ENCODE measurements around the gene SORBS1.

The SORBS1 gene

GRCh38 chr10:95422233-95422632 lies 138.9 kb downstream of the SORBS1 start:
- no peak for DNase-seq (ENCODE audit: low read depth, low spot score)
- no peak overlapping the region for H3K27ac ChIP-seq

DNA sequence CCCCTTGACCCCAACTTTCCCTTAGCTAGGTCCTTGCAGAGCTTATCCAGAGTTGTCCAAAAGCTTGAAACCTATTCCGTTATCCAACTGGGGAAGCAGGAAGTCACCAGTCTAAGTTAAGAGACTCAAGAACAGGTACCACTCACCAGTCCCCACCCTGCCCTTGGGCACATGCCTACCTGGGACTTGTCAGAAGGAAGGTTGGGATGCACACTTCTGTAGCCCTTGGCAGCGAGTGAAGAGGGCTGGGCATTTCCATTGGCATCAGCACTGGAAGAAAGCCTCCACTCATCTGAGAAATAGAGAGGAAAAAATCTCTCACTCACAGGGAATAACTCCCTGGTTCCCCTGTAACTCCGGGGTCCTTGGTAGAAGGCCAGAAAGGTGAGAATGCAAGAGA lies 139.4 kb downstream of the SORBS1 start:
- no peak for DNase-seq (ENCODE audit: low read depth, low spot score)
- H3K27ac ChIP-seq: no peak overlapping the region

DNA sequence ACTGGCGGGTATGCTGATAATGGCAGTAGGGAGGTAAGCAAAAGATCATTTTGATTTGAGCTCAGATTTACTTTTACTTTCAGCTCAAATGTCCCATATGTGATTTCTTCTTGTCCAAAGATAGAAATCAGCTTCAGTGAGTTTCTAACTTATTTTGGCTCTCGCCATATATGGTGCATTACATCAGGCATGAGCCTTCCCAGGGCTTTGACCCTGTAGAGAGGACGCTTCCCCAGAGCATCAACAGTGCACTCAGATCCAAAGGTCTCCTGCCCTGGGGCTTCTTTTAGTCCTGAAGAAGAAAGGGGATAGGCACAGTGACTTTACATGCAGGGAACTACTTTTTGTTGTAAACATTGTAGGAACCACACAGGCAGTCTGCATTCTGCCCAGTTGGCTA lies 141.8 kb downstream of the SORBS1 start:
- no peak overlapping the region for H3K27ac ChIP-seq
- DNase-seq (ENCODE audit: low read depth, low spot score): no peak

DNA sequence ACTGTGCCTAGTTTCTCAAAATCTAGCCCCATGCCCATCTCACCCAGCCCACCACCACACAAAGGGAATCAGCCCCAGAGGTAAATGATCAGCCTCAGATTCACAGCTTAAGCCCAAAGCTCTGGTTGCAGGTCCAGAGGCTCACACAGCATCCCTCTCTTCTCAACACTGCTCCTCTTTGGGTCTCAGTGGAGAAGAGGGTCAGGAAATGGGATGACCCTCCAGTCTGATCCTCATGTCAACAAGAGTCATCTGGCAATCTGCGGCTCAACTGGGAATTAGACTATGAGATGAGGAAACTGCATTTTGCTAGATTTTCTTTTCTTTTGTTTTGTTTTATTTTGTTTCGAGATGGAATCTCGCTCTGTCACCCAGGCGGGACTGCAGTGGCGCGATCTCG lies 144.2 kb downstream of the SORBS1 start:
- no peak for DNase-seq (ENCODE audit: low read depth, low spot score)
- H3K27ac ChIP-seq: no peak overlapping the region

DNA sequence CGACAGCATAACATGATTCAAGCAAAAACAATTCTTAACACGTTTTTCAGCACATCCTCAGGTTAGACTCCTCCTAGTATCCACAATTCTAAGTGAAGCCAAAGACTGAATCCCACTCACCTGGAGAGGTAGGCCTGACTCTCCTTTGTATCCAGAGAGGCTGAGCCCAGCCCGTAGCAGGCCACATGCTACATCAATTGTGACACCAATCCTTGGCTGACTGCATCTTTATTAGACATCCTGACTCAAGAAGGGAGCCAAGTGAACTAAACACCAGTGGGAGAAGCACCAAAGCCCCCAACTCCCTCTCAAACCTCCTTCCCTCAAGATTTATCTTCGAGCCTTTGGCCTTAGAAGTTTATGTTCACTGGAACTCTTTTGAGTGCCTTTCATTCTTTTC lies 144.9 kb downstream of the SORBS1 start:
- H3K27ac ChIP-seq: no peak overlapping the region
- DNase-seq (ENCODE audit: low read depth, low spot score): no peak

GRCh38 chr10:95415621-95416031 lies 145.5 kb downstream of the SORBS1 start:
- no peak overlapping the region for H3K27ac ChIP-seq
- DNase-seq (ENCODE audit: low read depth, low spot score): no peak

- DNase-seq (ENCODE audit: low read depth, low spot score): no peak
- no peak overlapping the region for H3K27ac ChIP-seq
Observed at GRCh38 chr10:95414844-95415485, 146.2 kb downstream of the SORBS1 start.

- H3K27ac ChIP-seq: no peak overlapping the region
- DNase-seq (ENCODE audit: low read depth, low spot score): no peak
Observed at GRCh38 chr10:95414016-95414830, 146.9 kb downstream of the SORBS1 start.

DNA sequence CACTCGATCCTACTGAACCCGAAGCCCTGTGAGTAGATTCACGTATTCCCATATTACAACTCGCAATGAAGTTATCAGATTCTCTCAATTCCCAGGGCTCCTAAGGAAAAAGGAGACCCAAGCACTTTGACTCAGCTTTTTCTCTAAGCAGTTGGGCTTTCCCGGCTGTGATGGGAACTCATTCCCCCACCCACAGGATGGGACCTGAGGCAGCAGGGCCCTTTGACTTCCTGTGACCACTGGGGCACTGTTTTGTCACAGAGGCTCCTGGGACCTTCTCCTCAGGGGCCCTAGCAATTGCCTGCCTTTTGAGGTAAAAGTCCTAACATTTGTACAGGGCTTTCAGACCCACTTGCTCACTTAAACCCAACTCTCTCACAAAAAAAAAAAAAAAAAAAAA lies 147.6 kb downstream of the SORBS1 start:
- H3K27ac ChIP-seq: no peak overlapping the region
- DNase-seq (ENCODE audit: low read depth, low spot score): no peak

DNA sequence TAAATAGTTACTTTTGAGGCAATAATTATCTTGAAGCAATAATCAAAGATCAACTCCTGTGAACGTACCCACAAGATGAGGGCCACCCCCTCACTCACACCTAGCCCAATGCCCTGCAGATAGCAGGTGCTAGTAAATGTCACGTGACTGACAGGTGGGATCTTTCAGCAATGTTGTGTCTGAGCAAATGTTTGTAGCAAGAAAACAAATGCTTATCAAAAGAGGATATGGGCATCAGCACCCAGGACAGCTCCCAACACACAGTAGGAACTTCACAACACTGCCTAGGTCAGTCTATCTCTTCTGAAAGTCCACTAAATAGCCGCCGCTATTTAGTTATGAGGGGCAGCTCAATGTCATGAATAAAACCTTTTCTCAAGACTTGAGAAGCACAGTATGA lies 149.5 kb downstream of the SORBS1 start:
- DNase-seq (ENCODE audit: low read depth, low spot score): no peak
- H3K27ac ChIP-seq: no peak overlapping the region

- no peak overlapping the region for H3K27ac ChIP-seq
- DNase-seq (ENCODE audit: low read depth, low spot score): no peak
Observed at GRCh38 chr10:95408983-95409873, 151.9 kb downstream of the SORBS1 start.

- DNase-seq (ENCODE audit: low read depth, low spot score): no peak
- H3K27ac ChIP-seq: no peak overlapping the region
Observed at GRCh38 chr10:95408148-95408960, 152.8 kb downstream of the SORBS1 start.

GRCh38 chr10:95407546-95407945 lies 153.6 kb downstream of the SORBS1 start:
- no peak for DNase-seq (ENCODE audit: low read depth, low spot score)
- no peak overlapping the region for H3K27ac ChIP-seq

DNA sequence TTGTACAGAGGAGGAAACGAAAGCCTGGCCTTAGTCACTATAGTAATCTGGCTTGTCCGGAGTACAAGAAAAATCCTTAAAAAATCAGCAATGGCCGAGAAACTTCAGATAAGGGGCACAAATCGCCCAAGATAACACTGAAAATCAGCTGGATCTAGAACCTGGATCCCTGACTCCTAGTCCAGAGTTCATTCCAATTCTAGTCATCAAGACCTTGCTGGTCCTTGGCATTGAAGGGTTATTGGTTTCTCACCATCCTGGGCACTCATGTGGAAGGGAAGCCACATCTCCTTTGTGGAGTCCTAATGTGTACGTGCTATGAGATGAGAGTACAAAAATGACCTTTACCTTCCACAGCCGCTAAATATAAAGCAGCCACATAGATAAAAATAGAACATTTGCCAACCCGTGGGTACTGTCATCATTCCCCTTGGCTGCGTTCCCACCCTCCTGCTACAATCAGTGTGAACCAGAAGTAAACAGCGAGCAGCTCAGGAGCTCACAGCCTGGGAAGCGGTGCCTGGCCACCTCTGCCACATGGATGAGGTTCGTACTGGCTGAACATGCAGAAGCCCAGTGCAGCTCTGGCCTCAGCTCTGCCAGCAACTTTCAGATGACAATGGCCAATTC lies 154.4 kb downstream of the SORBS1 start:
- H3K27ac ChIP-seq: no peak overlapping the region
- no peak for DNase-seq (ENCODE audit: low read depth, low spot score)

- no peak overlapping the region for H3K27ac ChIP-seq
- DNase-seq (ENCODE audit: low read depth, low spot score): no peak
Observed at GRCh38 chr10:95405655-95406054, 155.5 kb downstream of the SORBS1 start.

GRCh38 chr10:95404864-95405263 lies 156.3 kb downstream of the SORBS1 start:
- no peak overlapping the region for H3K27ac ChIP-seq
- DNase-seq (ENCODE audit: low read depth, low spot score): no peak

GRCh38 chr10:95404462-95404858 lies 156.7 kb downstream of the SORBS1 start:
- DNase-seq (ENCODE audit: low read depth, low spot score): no peak
- H3K27ac ChIP-seq: no peak overlapping the region

DNA sequence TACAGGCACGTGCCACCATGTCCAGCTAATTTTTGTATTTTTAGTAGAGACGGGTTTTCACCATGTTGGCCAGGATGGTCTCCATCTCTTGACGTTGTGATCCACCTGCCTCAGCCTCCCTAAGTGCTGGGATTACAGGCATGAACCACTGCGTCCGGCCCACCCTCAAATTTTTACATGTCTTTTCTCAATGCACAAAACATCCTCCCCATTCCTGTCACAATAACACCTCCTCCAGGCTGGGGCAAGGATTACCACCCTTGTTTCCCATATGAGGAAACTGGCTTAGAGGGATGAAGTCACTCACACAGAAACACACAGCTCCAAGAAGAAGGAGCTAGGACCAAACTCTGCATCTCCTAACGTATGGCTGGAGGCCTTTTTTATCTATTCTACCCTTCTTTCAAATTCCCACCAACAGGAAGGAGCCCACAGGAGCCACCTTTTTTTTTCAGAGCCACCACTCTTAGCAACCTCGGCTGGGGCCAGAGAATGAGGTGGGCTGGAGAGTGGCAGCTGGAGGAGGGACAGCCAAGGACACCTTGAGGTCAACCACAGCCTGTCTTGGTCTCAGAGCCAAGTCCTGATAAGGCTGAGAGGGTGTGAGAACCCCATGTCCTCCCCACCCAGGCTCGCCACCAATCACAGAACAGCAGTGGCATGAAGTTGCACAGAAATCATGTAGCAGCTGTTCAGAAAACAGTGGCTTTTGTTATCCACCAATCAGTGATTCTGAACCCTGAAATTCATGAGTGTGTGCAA lies 157.3 kb downstream of the SORBS1 start:
- no peak overlapping the region for H3K27ac ChIP-seq
- DNase-seq (ENCODE audit: low read depth, low spot score): no peak
